NCI-H82 treated with DMSO at 0.1 percent for 48 hours (cell line): ENCODE results near the gene MFSD12.
A peak's percentile ranks its signal among the peaks of the same experiment; 100 is the strongest.
"Not testable (repeated sequence)": the region's sequence is repeated elsewhere in the genome, so short reads cannot be mapped to it uniquely, and the experiment has no call there.

Source experiments
- DNase-seq: peaks from one replicate; lab custom pipeline; 2025; ENCODE audit not compliant: unreplicated experiment; lab: John Stamatoyannopoulos, UW

Gene MFSD12

GRCh38 chr19:3585301-3586126 lies 28.1 kb upstream of the MFSD12 start, which contains the start of gene GIPC3:
TSS of gene GIPC3 (plus strand) at chr19:3585478. CDS start at chr19:3585598, 120 bp downstream.
- no peak for DNase-seq

- DNase-seq = not testable (repeated sequence)
Measured at GRCh38 chr19:3584036-3584802, 26.8 kb upstream of the MFSD12 start.

GRCh38 chr19:3581792-3582191 lies 24.4 kb upstream of the MFSD12 start:
- not testable (repeated sequence) for DNase-seq

- DNase-seq = no peak
Measured at GRCh38 chr19:3580156-3580934, 23.0 kb upstream of the MFSD12 start.

- no peak for DNase-seq
Measured at GRCh38 chr19:3578390-3578789, 21.0 kb upstream of the MFSD12 start.

GRCh38 chr19:3577723-3578344 lies 20.4 kb upstream of the MFSD12 start:
- DNase-seq = no peak

- DNase-seq = no peak
Measured at GRCh38 chr19:3576696-3577443, 19.5 kb upstream of the MFSD12 start.

- DNase-seq = no peak
Measured at GRCh38 chr19:3575949-3576673, 18.7 kb upstream of the MFSD12 start.

GRCh38 chr19:3575260-3575741 lies 17.9 kb upstream of the MFSD12 start:
- DNase-seq = no peak

GRCh38 chr19:3573858-3574637 lies 16.7 kb upstream of the MFSD12 start:
- peak; percentile 61 for DNase-seq

GRCh38 chr19:3573162-3573857 lies 15.9 kb upstream of the MFSD12 start:
- no peak for DNase-seq

GRCh38 chr19:3572855-3573161 lies 15.4 kb upstream of the MFSD12 start, which contains the start of gene HMG20B:
TSS of gene HMG20B (plus strand) at chr19:3572944. CDS start at chr19:3573310, 366 bp downstream.
- DNase-seq = no peak

- peak; percentile 93 for DNase-seq
Measured at GRCh38 chr19:3572132-3572854, 14.9 kb upstream of the MFSD12 start.

GRCh38 chr19:3570606-3571011 lies 13.2 kb upstream of the MFSD12 start:
- no peak for DNase-seq

- DNase-seq = not testable (repeated sequence)
Measured at GRCh38 chr19:3570042-3570441, 12.7 kb upstream of the MFSD12 start.

- no peak for DNase-seq
Measured at GRCh38 chr19:3565139-3565538, 7.8 kb upstream of the MFSD12 start.
